ENCODE data around the gene CEBPZOS. TPM values are rescaled to one million over a fixed set of nuclear protein-coding genes. Genes with fewer than 3 reads are reported as not detected.

The CEBPZOS gene
- total RNA-seq, 1 donor from 2014 or later: 25.7 TPM

- DNase-seq (ENCODE audit: low read depth): peak; percentile 92
Measured at GRCh38 chr2:37231241-37232130, 35.2 kb downstream of the CEBPZOS start, which contains the start of the genes CEBPZ and NDUFAF7. TSS of gene CEBPZ (minus strand) at chr2:37231596. CDS start at chr2:37231567, 29 bp downstream. TSS of gene NDUFAF7 (plus strand) at chr2:37231658. CDS start at chr2:37231706, 48 bp downstream.

DNA sequence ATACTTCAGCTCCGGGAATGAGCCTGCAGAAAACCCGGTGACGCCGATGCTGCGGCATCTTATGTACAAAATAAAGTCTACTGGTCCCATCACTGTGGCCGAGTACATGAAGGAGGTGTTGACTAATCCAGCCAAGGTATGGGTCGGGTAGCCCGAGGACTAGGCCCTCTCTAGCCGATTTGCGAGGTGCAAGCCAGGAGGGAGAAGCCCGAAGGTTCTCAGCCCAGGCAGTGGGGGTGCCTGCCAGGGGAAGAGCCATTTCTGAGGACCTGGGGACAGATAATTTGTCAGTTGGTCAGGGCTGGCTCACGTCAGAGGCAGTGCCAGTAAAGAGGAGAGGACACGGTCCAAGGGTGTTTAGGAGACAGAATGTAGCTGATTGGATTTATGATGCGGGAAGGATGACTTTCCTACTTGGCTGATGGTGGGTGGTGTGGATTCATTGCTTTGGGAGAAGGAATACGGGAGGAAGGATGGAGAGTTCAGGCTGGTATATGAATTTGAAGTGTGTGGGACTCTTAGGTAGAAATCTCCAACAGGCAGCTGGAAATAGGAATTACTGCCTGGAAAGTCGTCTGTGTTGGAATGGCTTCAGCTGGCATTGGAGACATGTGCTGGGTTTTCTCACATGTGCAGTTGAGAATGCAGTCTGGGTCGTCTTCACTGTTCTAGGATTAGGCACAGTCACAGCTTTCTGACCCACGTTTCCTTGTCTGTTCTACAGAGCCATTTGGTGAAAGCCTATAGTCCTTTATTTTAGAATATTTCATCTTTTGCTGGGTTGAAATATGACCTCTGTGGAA, 36.0 kb downstream of the CEBPZOS start:
- peak; percentile 14 for DNase-seq (ENCODE audit: low read depth)

DNA sequence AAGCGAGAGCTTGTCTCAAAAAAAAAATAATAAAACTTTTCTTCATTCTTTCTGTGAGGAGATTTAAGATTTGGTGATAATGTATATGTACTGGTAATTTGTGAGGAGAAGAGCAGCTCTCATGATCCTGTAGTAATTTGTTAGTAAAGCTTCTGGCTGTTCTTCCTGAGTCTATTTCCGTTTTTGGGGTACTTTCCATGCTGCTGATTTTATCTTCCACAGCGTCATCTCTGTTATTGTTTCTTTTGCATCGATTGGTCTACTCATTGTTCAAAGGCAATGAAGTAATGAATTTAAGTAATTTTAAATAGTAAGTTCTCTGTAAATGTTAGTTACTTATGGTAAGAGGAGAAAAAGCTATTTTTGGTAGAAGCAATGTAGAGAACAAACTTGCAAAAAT, 47.1 kb downstream of the CEBPZOS start:
- no peak for DNase-seq (ENCODE audit: low read depth)

GRCh38 chr2:37244017-37244416, 47.7 kb downstream of the CEBPZOS start:
- DNase-seq (ENCODE audit: low read depth): no peak

GRCh38 chr2:37244755-37245154, 48.5 kb downstream of the CEBPZOS start:
- no peak for DNase-seq (ENCODE audit: low read depth)

DNA sequence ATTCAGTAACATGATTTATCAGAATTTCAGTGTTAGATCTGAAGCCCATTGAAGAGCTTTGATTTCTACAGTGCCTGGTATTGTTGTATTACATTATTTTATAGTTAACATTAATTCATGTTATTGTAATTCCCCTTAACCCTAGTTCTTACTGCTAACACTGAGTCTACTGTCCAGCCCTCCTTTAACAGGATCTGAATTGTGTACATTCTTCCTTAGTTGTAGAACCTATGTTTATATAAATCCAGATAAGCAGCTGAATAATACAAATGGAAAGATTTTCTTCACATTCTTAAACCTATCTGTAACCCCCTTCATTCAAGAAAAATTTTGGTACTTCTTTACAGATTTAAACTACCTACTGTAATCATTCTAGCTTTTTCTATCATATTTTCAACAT, 49.9 kb downstream of the CEBPZOS start:
- DNase-seq (ENCODE audit: low read depth): no peak

GRCh38 chr2:37250869-37251740, 54.8 kb downstream of the CEBPZOS start:
- DNase-seq (ENCODE audit: low read depth): no peak

Other genes starting within 250 kb of the CEBPZOS start
- gene STRN, start 230.0 kb upstream of the CEBPZOS start, total RNA-seq: 18.3 and 25.1 TPM in 2 replicates
- 11.2 and 14.7 TPM in 2 replicates for gene HEATR5B, start 112.1 kb upstream of the CEBPZOS start, total RNA-seq
- 8.6 and 8.8 TPM in 2 replicates for gene GPATCH11, start 112.0 kb upstream of the CEBPZOS start, total RNA-seq
- 26.6 and 31.1 TPM in 2 replicates for gene EIF2AK2, start 39.5 kb upstream of the CEBPZOS start, total RNA-seq
- not detected in 2 replicates for gene SULT6B1, start 7.8 kb upstream of the CEBPZOS start, total RNA-seq
- gene CEBPZ, start 35.1 kb downstream of the CEBPZOS start, total RNA-seq: 32.9 and 33.2 TPM in 2 replicates
- 15.2 and 21.1 TPM in 2 replicates for gene NDUFAF7, start 35.2 kb downstream of the CEBPZOS start, total RNA-seq
- 19.6 and 24.2 TPM in 2 replicates for gene PRKD3, start 128.3 kb downstream of the CEBPZOS start, total RNA-seq
- 0.24 TPM in 1 of 2 replicates, not detected in the other for gene QPCT, start 148.1 kb downstream of the CEBPZOS start, total RNA-seq